GM23338 (cell line): ENCODE measurements around the gene ESRP2. TPM values are rescaled to one million over a fixed set of nuclear protein-coding genes. Genes with fewer than 3 reads are reported as not detected.

Experiments
- ATAC-seq: fragments of 200-7000 bp; cut with Tn5 transposase; 3 replicates; pipeline ENCODE4 v1.9.1; 2020
- DNase-seq: peaks from one replicate; pipeline ENCODE4 v3.0.0-alpha.2; 2015; ENCODE audit warnings: low spot score
- H2AFZ ChIP-seq: fragments of 200-600 bp; sonication (generic); 2 replicates; pipeline ENCODE4 v1.8.0; 2016; ENCODE audit warnings: antibody characterized with exemption, mild to moderate bottlenecking, moderate library complexity
- H3F3A ChIP-seq: fragments of 200-600 bp; sonication (generic); replicated peaks from 2 replicates; pipeline ENCODE4 v1.8.0; 2017; ENCODE audit warnings: antibody characterized with exemption, mixed run types, low read depth
- H3K27ac ChIP-seq: fragments of 200-600 bp; sonication (generic); 2 replicates; pipeline ENCODE4 v1.6.1; 2016; ENCODE audit warnings: low read depth
- H3K27me3 ChIP-seq: fragments of 200-600 bp; sonication (generic); 2 replicates; pipeline ENCODE4 v1.8.0; 2016; ENCODE audit warnings: mild to moderate bottlenecking, mixed run types, moderate library complexity; ENCODE audit not compliant: insufficient read depth
- H3K36me3 ChIP-seq: fragments of 200-600 bp; sonication (generic); 2 replicates; pipeline ENCODE4 v1.8.0; 2016; ENCODE audit warnings: mild to moderate bottlenecking; ENCODE audit not compliant: insufficient read depth
- H3K4me1 ChIP-seq: fragments of 200-600 bp; sonication (generic); 2 replicates; pipeline ENCODE4 v1.8.0; 2016; ENCODE audit warnings: mild to moderate bottlenecking, moderate library complexity; ENCODE audit not compliant: insufficient read depth
- H3K4me2 ChIP-seq: fragments of 200-600 bp; sonication (generic); 2 replicates; pipeline ENCODE4 v1.7.1; 2017; ENCODE audit warnings: mixed run types
- H3K4me3 ChIP-seq: fragments of 200-600 bp; sonication (generic); 2 replicates; pipeline ENCODE4 v1.6.1; 2016; ENCODE audit warnings: mixed run types
- H3K79me2 ChIP-seq: fragments of 200-600 bp; sonication (generic); replicated peaks from 2 replicates; pipeline ENCODE4 v1.8.0; 2017; ENCODE audit warnings: mild to moderate bottlenecking; ENCODE audit not compliant: insufficient read depth
- H3K9me2 ChIP-seq: fragments of 200-600 bp; sonication (generic); 2 replicates; pipeline ENCODE4 v1.8.0; 2017; ENCODE audit not compliant: insufficient read depth
- H4K20me1 ChIP-seq: fragments of 200-600 bp; sonication (generic); replicated peaks from 2 replicates; pipeline ENCODE4 v1.8.0; 2017; ENCODE audit warnings: mild to moderate bottlenecking; ENCODE audit not compliant: insufficient read depth
- H3K27ac Mint-ChIP-seq: 2 replicates; pipeline ENCODE4 v1.8.0; 2020; ENCODE audit warnings: inconsistent platforms, mild to moderate bottlenecking, moderate library complexity, mixed read lengths
- H3K27me3 Mint-ChIP-seq: 3 replicates; pipeline ENCODE4 v1.8.0; 2022; ENCODE audit warnings: low read depth, mild to moderate bottlenecking, moderate library complexity, mixed read lengths, inconsistent platforms; ENCODE audit not compliant: insufficient read depth, poor library complexity
- H3K36me3 Mint-ChIP-seq: 3 replicates; pipeline ENCODE4 v1.8.0; 2021; ENCODE audit warnings: low read depth, mild to moderate bottlenecking, inconsistent platforms, moderate library complexity, mixed read lengths
- H3K4me1 Mint-ChIP-seq: 3 replicates; pipeline ENCODE4 v1.8.0; 2020; ENCODE audit warnings: mild to moderate bottlenecking, inconsistent platforms, mixed read lengths
- H3K4me3 Mint-ChIP-seq: 3 replicates; pipeline ENCODE4 v1.8.0; 2021; ENCODE audit warnings: moderate library complexity, mild to moderate bottlenecking, inconsistent platforms, mixed read lengths
- H3K9me3 Mint-ChIP-seq: 3 replicates; pipeline ENCODE4 v1.8.0; 2020; ENCODE audit warnings: moderate library complexity, mild to moderate bottlenecking, inconsistent platforms, mixed read lengths
- CREB1 ChIP-seq: fragments of 250-450 bp; sonication (Bioruptor Pico); IDR thresholded peaks from 2 replicates; pipeline ENCODE4 v1.5.0; 2020; ENCODE audit warnings: low read depth, mild to moderate bottlenecking, moderate library complexity
- CTCF ChIP-seq, 2 experiments: fragments of 200-600 bp in 1 of 2; sonication (generic) in 1 of 2; conservative IDR thresholded peaks; 2 replicates each; pipeline versions ENCODE4 v1.5.1 to v1.6.1; 2016 to 2017; ENCODE audit warnings: antibody characterized with exemption in 2 of 2, low read depth in 2 of 2, mild to moderate bottlenecking in 2 of 2, moderate library complexity in 1 of 2
- ETS1 ChIP-seq: IDR thresholded peaks from 2 replicates; pipeline ENCODE4 v1.6.1; 2016; ENCODE audit warnings: antibody characterized with exemption
- EZH2phosphoT487 ChIP-seq: fragments of 200-600 bp; sonication (generic); IDR thresholded peaks from one replicate; pipeline ENCODE4 v1.8.1; 2018; ENCODE audit warnings: antibody characterized with exemption; ENCODE audit not compliant: unreplicated experiment
- JUNB ChIP-seq: IDR thresholded peaks from one replicate; pipeline ENCODE4 v1.6.1; 2016; ENCODE audit warnings: antibody characterized with exemption; ENCODE audit not compliant: unreplicated experiment
- POLR2AphosphoS5 ChIP-seq: IDR thresholded peaks from 2 replicates; pipeline ENCODE4 v1.6.1; 2016; ENCODE audit warnings: antibody characterized with exemption, low read depth
- REST ChIP-seq: IDR thresholded peaks from one replicate; pipeline ENCODE4 v1.6.1; 2018; ENCODE audit warnings: antibody characterized with exemption; ENCODE audit not compliant: unreplicated experiment
- STAT1 ChIP-seq: IDR thresholded peaks from one replicate; pipeline ENCODE4 v1.6.1; 2016; ENCODE audit warnings: antibody characterized with exemption; ENCODE audit not compliant: unreplicated experiment
- ZNF114 ChIP-seq: fragments of 250-450 bp; sonication (Bioruptor Pico); IDR thresholded peaks from 2 replicates; pipeline ENCODE4 v1.5.0; 2020; ENCODE audit warnings: mild to moderate bottlenecking, moderate library complexity
- ZNF331 ChIP-seq: fragments of 250-450 bp; sonication (Bioruptor Pico); IDR thresholded peaks from 2 replicates; pipeline ENCODE4 v1.5.0; 2020; ENCODE audit warnings: low read depth, mild to moderate bottlenecking, moderate library complexity
- ZNF462 ChIP-seq: fragments of 250-450 bp; sonication (Bioruptor Pico); IDR thresholded peaks from 2 replicates; pipeline ENCODE4 v1.5.0; 2020; ENCODE audit warnings: mild to moderate bottlenecking, moderate library complexity
- polyA plus RNA-seq: library from polyadenylated mRNA; unstranded; fragments of >200 nt; fragmentation: Nextera tagmentation; extraction: Ambion mirVana; gene quantifications from 2 replicates; pipeline ENCODE4 v1.2.1, GENCODE V29; 2016
- total RNA-seq: library from RNA; depleted of rRNA; stranded (reverse); fragments of >200 nt; shearing (Covaris generic); gene quantifications from 2 replicates; pipeline ENCODE4 v1.2.3, GENCODE V29; 2014

The ESRP2 gene
- total and polyA plus RNA-seq, 2 experiments from 2014 or later, result 16.2 to 44.0 TPM

- no peak for TF ChIP-seq ZNF462 (CRISPR knock-in tag)
- TF ChIP-seq EZH2phosphoT487, result no peak
Observed at GRCh38 chr16:68223072-68223471, 12.9 kb downstream of the ESRP2 start (continued).

- Histone ChIP-seq H3K4me1 (no peaks in the 10 kb centered on the region; the same call in 1 of the 2 replicates), H2AFZ (no peak overlapping the region), H4K20me1 (no peaks in the 10 kb centered on the region; the same call in 1 of the 2 replicates), H3K4me2 (no peak overlapping the region), H3K79me2 (no peaks in the 10 kb centered on the region), H3K4me3 (no peak overlapping the region), H3K27ac (no peak overlapping the region), H3F3A (no peaks in the 10 kb centered on the region), H3K36me3 (no peaks in the 10 kb centered on the region), H3K27me3 (no peaks in the 10 kb centered on the region), H3K9me2 (no peaks in the 10 kb centered on the region)
- Mint-ChIP-seq H3K4me1 (peaks cover 11% of the 10 kb centered on the region; the same call in 2 of the 3 replicates), H3K4me3 (no peak overlapping the region), H3K9me3 (no peaks in the 10 kb centered on the region), H3K27ac (peak overlapping the region; percentile 91), H3K36me3 (no peaks in the 10 kb centered on the region), H3K27me3 (peaks cover 2% of the 10 kb centered on the region)
- ATAC-seq (no peak), DNase-seq (no peak)
- TF ChIP-seq POLR2AphosphoS5 (no peak), CREB1 (CRISPR knock-in tag) (no peak), REST (no peak), ETS1 (no peak), CTCF (conservative IDR thresholded peaks at IDR 0.05; ENCODE audit: low read depth in 2 of 2) (no peak), JUNB (no peak), ZNF331 (no peak), STAT1 (no peak), EZH2phosphoT487 (no peak), ZNF114 (CRISPR knock-in tag) (no peak)
Observed at GRCh38 chr16:68219725-68220351, 16.1 kb downstream of the ESRP2 start.
